Upper lobe of left lung (tissue), 6 donors: ENCODE data around the gene UBE2I. TPM values are rescaled to one million over a fixed set of nuclear protein-coding genes. Genes with fewer than 3 reads are reported as not detected.

ENCODE experiments used
- ATAC-seq, 2 donors: fragments of 200-7000 bp; cut with Tn5 transposase; one replicate each; pipeline ENCODE4 v1.9.1; 2022; ENCODE audit warnings: mild to moderate bottlenecking in 2 of 2, moderate library complexity in 2 of 2; ENCODE audit not compliant: low FRiP score in 2 of 2
- DNase-seq, 2 donors: peaks; one replicate each; pipeline ENCODE4 v3.0.0-alpha.2; 2019 to 2020
- H3K27ac ChIP-seq, 4 donors: fragments of 200-600 bp; sonication (generic); one replicate each; pipeline ENCODE4 v1.5.1; 2016 to 2019
- H3K27me3 ChIP-seq, 4 donors: fragments of 200-600 bp; sonication (generic); one replicate each; pipeline ENCODE4 v1.5.1; 2017 to 2019
- H3K36me3 ChIP-seq, 4 donors: fragments of 200-600 bp; sonication (generic); one replicate each; pipeline ENCODE4 v1.5.1; 2016 to 2019
- H3K4me1 ChIP-seq, 4 donors: fragments of 200-600 bp; sonication (generic); one replicate each; pipeline ENCODE4 v1.5.1; 2018 to 2019
- H3K4me3 ChIP-seq, 4 donors: fragments of 200-600 bp; sonication (generic); one replicate each; pipeline ENCODE4 v1.5.1; 2017 to 2019; ENCODE audit warnings: mild to moderate bottlenecking in 2 of 4, moderate library complexity in 1 of 4
- H3K9me3 ChIP-seq, 4 donors: fragments of 200-600 bp; sonication (generic); one replicate each; pipeline ENCODE4 v1.5.1; 2018 to 2019
- CTCF ChIP-seq, 6 experiments: fragments of 450-650 bp in 4 of 6; fragments of 200-600 bp in 2 of 6; sonication (generic) in 2 of 6; IDR thresholded peaks; one replicate each; pipeline ENCODE4 v1.5.1; 2016 to 2019; ENCODE audit warnings: antibody characterized with exemption in 6 of 6
- EP300 ChIP-seq, 4 donors: sonication (generic); formaldehyde crosslinking; IDR thresholded peaks; one replicate each; pipeline ENCODE4 v1.5.1; 2017; ENCODE audit warnings: antibody characterized with exemption in 4 of 4, control low read depth in 2 of 4
- POLR2A ChIP-seq, 4 donors: fragments of 450-650 bp; IDR thresholded peaks; one replicate each; pipeline ENCODE4 v1.5.1; 2016 to 2017; ENCODE audit warnings: antibody characterized with exemption in 4 of 4, mild to moderate bottlenecking in 2 of 4
- POLR2AphosphoS5 ChIP-seq, 2 donors: sonication (generic); formaldehyde crosslinking; IDR thresholded peaks; one replicate each; pipeline ENCODE4 v1.5.1; 2017; ENCODE audit warnings: antibody characterized with exemption in 2 of 2
- WGBS, 2 donors: methylation state at CpG; one replicate each; pipeline ENCODE4 v1.1.5; 2017 to 2018; 5-methylcytosine and 5-hydroxymethylcytosine counted together
- total RNA-seq, 6 donors: library from RNA; depleted of rRNA in 4 of 6; stranded (reverse); fragments of >200 nt in 4 of 6; gene quantifications; one replicate each; pipeline versions ENCODE4 v1.1.0 to v1.2.1, GENCODE V29; 2016 to 2021
- donor health status: DM: no; HTN: no; CAD: no; lungs with moderate emphysema.
- donor health status: DM: no; HTN: yes; CAD: no; lungs with severe emphysema.

Gene UBE2I
- total RNA-seq, 6 donors from 2014 or later, result 51.4 to 113 (median 92.0) TPM

- peak in 1 of 2 donors; percentile 49 for DNase-seq
These were observed 48.6 kb downstream of the UBE2I start for GRCh38 chr16:1357906-1358566.

GRCh38 chr16:1361685-1362360 is 52.4 kb downstream of the UBE2I start:
- Histone ChIP-seq H3K36me3 (peaks cover 11 to 76% (median 60%) of the 10 kb centered on the region in 4 donors), H3K27me3 (no peaks in the 10 kb centered on the region), H3K27ac (no peak overlapping the region), H3K4me3 (no peak overlapping the region), H3K9me3 (no peaks in the 10 kb centered on the region), H3K4me1 (peaks cover 0 to 7% (median 0%) of the 10 kb centered on the region in 4 donors)
- 94% methylated on average over 39 to 43 of the region's 43 CpGs for WGBS, 2 donors
- ATAC-seq (no peak), DNase-seq (peak in 1 of 2 donors; percentile 79)
- TF ChIP-seq CTCF (IDR thresholded peaks at IDR 0.05) (no peak), POLR2AphosphoS5 (IDR thresholded peaks at IDR 0.05) (no peak), POLR2A (IDR thresholded peaks at IDR 0.05) (no peak), EP300 (IDR thresholded peaks at IDR 0.05) (no peak)

More at GRCh38 chr16:1357906-1358566, 48.6 kb downstream of the UBE2I start:
- Histone ChIP-seq H3K4me3 (no peak overlapping the region), H3K4me1 (peaks cover 1 to 27% (median 8%) of the 10 kb centered on the region in 4 donors), H3K27ac (no peak overlapping the region), H3K9me3 (no peaks in the 10 kb centered on the region), H3K27me3 (no peaks in the 10 kb centered on the region), H3K36me3 (peaks cover 8 to 39% (median 29%) of the 10 kb centered on the region in 4 donors)
- ATAC-seq, result no peak
- 84 to 89% methylated on average over 10 to 17 of the region's 19 CpGs for WGBS, 2 donors
- TF ChIP-seq POLR2AphosphoS5 (IDR thresholded peaks at IDR 0.05), result no peak
- TF ChIP-seq CTCF (IDR thresholded peaks at IDR 0.05), result no peak
- no peak for TF ChIP-seq POLR2A (IDR thresholded peaks at IDR 0.05)
- TF ChIP-seq EP300 (IDR thresholded peaks at IDR 0.05), result no peak

GRCh38 chr16:1362807-1363206 is 53.4 kb downstream of the UBE2I start:
- Histone ChIP-seq H3K27me3 (no peaks in the 10 kb centered on the region), H3K36me3 (peaks cover 11 to 83% (median 65%) of the 10 kb centered on the region in 4 donors), H3K4me3 (no peak overlapping the region), H3K9me3 (no peaks in the 10 kb centered on the region), H3K27ac (no peak overlapping the region), H3K4me1 (no peaks in the 10 kb centered on the region)
- TF ChIP-seq CTCF (IDR thresholded peaks at IDR 0.05) (no peak), EP300 (IDR thresholded peaks at IDR 0.05) (no peak), POLR2AphosphoS5 (IDR thresholded peaks at IDR 0.05) (no peak)
- peak in 1 of 2 donors; percentile 41 for DNase-seq
- 84 to 92% methylated on average over 6 to 11 of the region's 11 CpGs for WGBS, 2 donors
- ATAC-seq, result no peak

- TF ChIP-seq EP300 (IDR thresholded peaks at IDR 0.05) (no peak), POLR2A (IDR thresholded peaks at IDR 0.05) (no peak), POLR2AphosphoS5 (IDR thresholded peaks at IDR 0.05) (no peak), CTCF (IDR thresholded peaks at IDR 0.05) (peak; percentile 61 to 83 (median 74))
- Histone ChIP-seq H3K27ac (no peak overlapping the region), H3K36me3 (peaks cover 11 to 86% (median 64%) of the 10 kb centered on the region in 4 donors), H3K4me1 (no peaks in the 10 kb centered on the region), H3K9me3 (no peaks in the 10 kb centered on the region), H3K27me3 (no peaks in the 10 kb centered on the region), H3K4me3 (no peak overlapping the region)
- peak; percentile 67 to 91 for DNase-seq
- WGBS, 2 donors, result 49 to 58% methylated on average over 7 to 18 of the region's 18 CpGs
- peak; percentile 68 to 84 for ATAC-seq
These were observed 54.1 kb downstream of the UBE2I start for GRCh38 chr16:1363501-1364041.
